ENCODE results near the gene SMO.
"Not testable (repeated sequence)": the region's sequence is repeated elsewhere in the genome, so short reads cannot be mapped to it uniquely, and the experiment has no call there.

Gene SMO

DNA sequence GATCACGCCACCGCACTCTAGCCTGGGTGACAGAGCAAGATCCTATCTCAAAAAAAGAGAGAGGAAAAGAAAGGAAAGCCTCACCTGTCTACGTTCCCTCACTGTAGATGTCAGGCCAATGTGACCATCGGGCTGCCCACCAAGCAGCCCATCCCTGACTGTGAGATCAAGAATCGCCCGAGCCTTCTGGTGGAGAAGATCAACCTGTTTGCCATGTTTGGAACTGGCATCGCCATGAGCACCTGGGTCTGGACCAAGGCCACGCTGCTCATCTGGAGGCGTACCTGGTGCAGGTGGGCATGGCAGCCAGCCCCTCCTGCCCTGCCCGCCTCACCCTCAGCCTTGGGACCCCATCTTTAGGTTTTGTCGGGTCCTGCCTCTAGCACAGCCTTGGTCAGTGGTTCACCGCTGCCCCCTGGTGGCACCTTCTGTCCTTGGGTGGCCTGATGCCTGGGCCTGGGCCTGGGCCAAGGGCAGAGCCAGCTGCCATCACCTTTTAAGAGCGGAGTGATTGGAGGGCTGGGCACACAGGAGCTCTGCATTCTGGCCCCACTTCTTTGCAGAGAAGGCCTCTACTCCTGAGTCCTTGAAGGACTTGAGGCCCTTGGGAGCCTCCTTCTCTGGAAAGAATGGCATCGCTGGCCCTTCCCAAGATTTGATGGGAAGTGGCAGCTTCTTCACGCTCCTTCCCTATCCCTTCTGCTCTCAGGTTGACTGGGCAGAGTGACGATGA, 22.0 kb downstream of the SMO start:
- peak; percentile 68 for DNase-seq

DNA sequence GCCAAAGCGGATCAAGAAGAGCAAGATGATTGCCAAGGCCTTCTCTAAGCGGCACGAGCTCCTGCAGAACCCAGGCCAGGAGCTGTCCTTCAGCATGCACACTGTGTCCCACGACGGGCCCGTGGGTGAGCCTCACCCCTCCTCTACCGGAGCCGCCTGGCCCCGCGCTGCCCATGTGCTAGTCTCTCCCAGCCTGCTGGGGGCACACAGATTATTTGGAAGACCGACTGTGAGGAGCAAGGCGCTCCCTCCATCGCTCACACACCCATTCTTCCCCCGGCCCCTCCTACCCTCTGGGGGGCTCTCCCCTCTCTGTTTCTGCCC, 22.5 kb downstream of the SMO start:
- no peak for DNase-seq

DNA sequence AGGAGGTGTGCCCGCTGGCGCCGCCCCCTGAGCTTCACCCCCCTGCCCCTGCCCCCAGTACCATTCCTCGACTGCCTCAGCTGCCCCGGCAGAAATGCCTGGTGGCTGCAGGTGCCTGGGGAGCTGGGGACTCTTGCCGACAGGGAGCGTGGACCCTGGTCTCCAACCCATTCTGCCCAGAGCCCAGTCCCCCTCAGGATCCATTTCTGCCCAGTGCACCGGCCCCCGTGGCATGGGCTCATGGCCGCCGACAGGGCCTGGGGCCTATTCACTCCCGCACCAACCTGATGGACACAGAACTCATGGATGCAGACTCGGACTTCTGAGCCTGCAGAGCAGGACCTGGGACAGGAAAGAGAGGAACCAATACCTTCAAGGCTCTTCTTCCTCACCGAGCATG, 23.7 kb downstream of the SMO start:
- DNase-seq, result no peak

DNA sequence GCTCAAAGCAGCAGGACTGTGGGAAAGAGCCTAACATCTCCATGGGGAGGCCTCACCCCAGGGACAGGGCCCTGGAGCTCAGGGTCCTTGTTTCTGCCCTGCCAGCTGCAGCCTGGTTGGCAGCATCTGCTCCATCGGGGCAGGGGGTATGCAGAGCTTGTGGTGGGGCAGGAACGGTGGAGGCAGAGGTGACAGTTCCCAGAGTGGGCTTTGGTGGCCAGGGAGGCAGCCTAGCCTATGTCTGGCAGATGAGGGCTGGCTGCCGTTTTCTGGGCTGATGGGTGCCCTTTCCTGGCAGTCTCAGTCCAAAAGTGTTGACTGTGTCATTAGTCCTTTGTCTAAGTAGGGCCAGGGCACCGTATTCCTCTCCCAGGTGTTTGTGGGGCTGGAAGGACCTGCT, 24.2 kb downstream of the SMO start:
- DNase-seq, result no peak

GRCh38 chr7:129213828-129214227, 25.4 kb downstream of the SMO start:
- no peak for DNase-seq

GRCh38 chr7:129215691-129216090, 27.3 kb downstream of the SMO start:
- not testable (repeated sequence) for DNase-seq

DNA sequence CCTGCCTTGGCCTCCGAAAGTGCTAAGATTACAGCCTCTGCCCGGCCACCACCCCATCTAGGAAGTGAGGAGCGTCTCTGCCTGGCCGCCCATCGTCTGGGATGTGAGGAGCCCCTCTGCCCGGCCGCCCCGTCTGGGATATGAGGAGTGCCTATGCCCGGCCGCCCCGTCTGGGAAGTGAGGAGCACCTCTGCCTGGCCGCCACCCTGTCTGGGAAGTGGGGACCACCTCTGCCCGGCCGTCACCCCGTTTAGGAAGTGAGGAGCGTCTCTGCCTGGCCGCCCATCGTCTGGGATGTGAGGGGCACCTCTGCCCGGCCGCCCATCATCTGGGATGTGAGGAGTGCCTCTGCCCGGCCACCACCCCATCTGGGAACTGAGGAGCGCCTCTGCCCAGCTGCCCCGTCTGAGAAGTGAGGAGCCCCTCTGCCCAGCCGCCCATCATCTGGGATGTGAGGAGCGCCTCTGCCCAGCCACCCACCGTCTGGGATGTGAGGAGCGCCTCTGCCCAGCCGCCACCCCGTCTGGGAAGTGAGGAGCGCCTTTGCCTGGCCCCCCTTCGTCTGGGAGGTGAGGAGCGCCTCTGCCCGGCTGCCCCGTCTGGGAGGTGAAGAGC, 27.8 kb downstream of the SMO start:
- not testable (repeated sequence) for DNase-seq

DNA sequence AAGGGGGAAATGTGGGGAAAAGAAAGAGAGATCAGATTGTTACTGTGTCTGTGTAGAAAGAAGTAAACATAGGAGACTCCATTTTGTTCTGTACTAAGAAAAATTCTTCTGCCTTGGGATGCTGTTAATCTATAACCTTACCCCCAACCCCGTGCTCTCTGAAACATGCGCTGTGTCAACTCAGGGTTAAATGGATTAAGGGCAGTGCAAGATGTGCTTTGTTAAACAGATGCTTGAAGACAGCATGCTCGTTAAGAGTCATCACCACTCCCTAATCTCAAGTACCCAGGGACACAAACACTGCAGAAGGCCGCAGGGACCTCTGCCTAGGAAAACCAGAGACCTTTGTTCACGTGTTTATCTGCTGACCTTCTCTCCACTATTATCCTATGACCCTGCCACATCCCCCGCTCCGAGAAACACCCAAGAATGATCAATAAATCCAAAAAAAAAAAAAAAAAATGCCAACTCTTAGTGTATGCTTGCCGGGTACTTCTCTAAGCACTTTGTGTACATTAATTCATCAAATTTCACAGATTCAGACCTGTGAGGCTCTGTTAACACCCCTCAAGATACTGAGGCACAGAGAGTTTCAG, 28.5 kb downstream of the SMO start:
- DNase-seq, result not testable (repeated sequence)

DNA sequence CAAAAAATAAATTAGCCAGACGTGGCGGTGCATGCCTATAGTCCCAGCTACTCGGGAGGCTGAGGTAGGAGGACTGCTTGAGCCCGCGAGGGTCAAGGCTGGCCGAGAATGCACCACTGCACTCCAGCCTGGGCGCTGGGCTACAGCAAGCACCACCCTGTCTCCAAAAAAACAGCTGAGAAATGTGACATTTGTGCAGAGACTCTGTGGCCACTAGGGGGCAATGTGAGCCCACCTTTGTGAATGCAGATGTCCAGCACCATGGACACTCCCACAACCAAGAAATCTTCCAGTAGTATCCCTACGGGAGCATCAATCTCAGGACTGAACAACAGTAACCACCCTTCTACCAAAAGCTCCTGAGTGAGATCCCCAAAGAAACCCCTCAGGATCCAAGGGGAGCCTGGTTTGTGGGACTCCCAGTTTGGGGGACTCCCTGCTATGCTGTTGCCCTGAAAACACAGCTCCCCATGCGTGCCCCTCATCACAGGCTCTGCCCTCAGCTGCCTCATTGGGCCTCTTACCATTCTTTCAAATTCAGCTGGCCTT, 30.2 kb downstream of the SMO start:
- peak; percentile 76 for DNase-seq

GRCh38 chr7:129219166-129219565, 30.7 kb downstream of the SMO start:
- not testable (repeated sequence) for DNase-seq

DNA sequence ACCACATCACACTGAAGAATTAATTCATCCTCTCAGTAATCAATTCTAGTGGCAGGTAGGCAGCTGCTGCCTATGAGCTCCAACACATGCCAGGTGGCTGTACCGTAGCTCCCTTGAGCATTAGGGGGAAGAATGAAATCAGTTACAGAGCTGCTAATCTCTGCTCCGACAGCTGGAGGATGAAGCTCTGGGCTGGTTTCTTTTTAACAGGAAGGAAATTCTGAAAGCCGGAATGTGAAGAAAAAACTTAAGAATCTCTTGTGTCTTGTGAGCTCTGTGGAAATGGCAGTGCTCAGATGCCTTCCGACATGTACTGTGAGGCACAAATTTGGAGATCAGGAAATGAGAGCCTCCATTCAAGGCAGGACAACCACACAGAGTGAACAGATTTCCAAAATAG, 33.6 kb downstream of the SMO start:
- no peak for DNase-seq

DNA sequence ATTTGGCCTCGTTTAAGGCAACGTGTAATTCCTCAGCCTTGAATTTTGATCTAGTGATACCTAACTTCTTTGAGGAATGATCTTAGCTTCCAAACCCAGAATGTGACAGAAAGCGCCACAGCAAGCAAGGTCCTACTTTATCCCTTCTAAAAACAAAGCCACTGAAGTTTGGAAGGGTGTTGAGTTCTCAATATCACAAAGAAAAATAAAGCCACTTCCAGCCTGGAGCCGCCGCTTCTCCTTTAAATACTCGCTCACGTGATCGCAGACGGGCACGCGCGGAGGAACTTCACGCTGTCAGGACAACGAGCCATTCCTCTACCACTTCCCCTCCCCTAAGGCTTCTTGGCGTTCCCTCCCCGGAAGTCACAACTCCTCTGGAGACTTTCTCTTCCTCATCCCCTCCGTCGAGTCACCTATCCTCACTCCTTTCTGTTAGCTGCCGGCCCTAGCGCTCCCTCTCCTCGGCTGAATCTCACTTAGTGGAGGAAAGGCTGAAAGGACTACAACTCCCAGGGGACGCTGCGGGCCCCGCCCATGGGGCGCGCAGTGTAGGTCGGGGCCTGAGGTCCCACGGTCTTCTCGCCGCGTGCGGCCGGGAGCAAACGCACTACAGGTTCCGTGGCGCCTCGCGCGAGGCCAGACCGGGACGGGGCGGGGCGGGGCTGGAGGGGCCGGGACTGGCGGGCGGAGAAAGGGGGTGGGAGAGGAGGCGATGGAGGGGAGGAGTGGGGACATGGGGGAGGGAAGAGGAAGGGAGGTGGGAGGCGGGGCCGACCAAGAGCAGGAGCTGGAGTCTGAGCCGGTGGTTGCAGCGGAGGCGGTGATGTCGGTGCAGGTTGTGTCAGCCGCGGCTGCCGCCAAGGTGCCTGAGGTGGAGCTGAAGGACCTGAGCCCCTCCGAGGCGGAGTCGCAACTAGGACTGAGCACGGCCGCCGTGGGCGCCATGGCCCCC, 36.1 kb downstream of the SMO start, which contains the start of gene AHCYL2:
Gene AHCYL2 (plus strand): TSS at position 780 of the 955 bp plus-strand sequence.
- peak; percentile 97 for DNase-seq

GRCh38 chr7:129225206-129225930, 36.9 kb downstream of the SMO start:
- no peak for DNase-seq

GRCh38 chr7:129225931-129226572, 37.6 kb downstream of the SMO start:
- DNase-seq, result no peak

DNA sequence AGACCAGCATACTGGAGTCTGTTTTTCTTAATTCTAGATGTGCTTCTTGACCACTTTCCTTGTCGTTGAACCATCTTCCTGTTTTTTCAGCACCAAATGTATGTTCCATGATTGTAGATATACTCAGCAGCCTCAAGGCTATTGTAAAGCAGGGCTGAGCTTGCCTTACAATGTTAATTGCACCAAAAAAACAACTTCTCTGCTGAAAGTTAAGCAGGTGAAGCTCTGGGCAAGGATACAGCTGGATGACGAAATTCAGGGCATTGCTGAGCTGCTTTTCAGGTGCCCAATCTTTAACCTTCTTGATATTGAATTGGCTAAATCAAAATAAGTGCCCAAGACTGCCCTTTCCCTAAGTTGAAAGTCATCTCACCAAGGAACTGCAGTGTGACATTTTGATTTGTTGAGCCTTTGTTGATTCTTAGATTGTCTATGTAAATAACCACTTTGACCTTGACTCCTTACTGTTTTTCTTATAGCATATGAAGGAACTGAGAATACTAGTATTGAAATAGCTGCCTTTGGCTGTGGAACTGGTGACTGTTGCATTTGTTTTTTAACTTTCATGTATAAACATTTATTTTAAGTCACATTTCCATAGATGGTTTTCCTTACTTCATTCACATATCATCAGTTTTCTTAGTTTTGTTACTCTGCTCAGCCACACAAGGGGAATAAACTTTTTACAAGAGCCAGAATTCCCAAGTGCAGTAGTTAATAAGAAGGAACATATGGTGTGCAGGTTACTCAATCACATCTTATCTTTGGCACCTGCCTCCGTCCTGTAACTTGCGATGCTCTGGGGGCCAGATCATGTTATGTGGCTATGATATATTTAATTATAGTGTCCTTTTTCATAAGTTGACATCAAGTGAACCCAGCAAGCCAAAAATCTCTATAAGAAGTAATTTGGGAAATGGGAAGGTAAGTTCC, 39.5 kb downstream of the SMO start:
- DNase-seq, result no peak

DNA sequence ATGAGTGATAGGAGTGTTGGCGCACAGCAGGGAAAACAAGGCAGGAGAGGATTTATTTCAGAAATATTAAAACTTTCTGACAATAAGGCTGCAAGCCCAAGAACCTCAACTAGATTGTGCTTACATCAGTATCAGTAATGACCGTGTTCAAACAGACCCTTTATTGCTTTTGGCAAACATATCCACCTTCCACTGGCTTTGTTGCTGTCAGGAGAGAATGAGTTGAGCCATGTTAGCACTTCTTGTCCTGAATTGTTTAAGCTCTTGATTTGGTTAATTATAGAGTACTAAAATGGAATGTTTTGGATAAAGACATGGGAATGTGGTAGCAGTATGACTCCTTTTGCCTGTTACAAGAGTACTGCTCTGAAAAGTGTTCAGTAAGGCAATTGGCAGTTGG, 40.2 kb downstream of the SMO start:
- DNase-seq, result no peak

DNA sequence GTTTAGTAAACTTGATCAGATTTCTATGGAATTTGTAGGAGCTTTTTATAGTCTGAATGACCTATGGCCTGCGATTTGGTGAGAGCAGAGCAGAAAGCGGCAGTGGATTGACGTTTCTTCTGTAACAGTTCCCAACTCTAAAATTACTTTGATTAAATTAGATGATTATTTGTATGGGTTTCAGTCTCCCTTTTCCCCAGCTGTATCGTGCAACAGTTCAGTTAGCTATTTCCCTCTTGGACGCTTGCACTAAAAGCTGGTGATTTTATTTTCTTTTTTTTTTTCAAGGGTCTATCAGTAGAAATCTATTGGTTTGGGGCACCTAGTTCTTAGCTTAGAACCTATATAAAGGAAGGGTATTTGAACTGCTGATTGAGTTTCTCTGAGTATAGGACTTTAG, 43.2 kb downstream of the SMO start:
- no peak for DNase-seq

DNA sequence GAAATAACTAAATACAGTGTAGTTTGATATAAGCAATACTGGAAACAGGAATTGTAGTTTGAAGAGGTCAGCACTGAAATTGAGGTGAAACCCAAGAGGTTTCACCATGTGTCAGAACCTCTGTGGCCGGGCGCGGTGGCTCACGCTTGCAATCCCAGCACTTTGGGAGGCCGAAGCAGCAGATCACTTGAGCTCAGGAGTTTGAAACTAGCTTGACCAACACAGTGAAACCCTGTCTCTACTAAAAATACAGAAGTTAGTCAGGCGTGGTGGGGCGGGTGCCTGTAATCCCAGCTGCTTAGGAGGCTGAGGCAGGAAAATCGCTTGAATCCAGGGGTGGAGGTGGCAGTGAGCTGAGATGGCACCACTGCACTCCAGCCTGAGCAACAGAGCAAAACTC, 50.1 kb downstream of the SMO start:
- DNase-seq, result no peak

- no peak for DNase-seq
Measured at GRCh38 chr7:129240119-129240820, 51.8 kb downstream of the SMO start.

DNA sequence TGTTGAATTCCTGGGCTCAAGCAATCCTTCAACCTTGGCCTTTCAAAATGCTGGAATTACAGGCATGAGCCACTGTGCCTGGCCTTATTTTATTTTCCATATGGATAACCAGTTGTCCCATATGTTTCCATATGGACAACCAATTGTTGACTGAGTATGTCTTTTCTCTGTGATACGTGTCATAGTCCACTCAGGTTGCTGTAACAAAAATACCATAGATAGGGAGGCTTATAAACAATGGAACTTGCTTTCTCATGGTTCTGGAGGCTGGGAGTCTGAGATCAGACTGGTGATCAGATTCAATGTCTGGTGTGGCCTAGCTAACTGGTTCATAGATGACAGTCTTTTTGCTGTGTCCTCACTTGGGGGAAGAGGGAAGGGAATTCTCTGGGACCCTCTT, 55.8 kb downstream of the SMO start:
- DNase-seq, result no peak

Data from activated T-cell treated with anti-CD3 and anti-CD28 coated beads, Interleukin-2, amount 50 U/mL, for 1 hour (primary cell).